GM21390 (cell line): ENCODE measurements around the gene ZDHHC23.
A peak's percentile ranks its signal among the peaks of the same experiment; 100 is the strongest.

Experiments used
- ATAC-seq: cut with Tn5 transposase; IDR thresholded peaks from one replicate; pipeline ENCODE4 v1.9.1; 2021; ENCODE audit not compliant: unreplicated experiment

Gene ZDHHC23, protein sequence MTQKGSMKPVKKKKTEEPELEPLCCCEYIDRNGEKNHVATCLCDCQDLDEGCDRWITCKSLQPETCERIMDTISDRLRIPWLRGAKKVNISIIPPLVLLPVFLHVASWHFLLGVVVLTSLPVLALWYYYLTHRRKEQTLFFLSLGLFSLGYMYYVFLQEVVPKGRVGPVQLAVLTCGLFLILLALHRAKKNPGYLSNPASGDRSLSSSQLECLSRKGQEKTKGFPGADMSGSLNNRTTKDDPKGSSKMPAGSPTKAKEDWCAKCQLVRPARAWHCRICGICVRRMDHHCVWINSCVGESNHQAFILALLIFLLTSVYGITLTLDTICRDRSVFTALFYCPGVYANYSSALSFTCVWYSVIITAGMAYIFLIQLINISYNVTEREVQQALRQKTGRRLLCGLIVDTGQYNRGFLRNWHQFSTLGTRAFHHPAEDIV

DNA sequence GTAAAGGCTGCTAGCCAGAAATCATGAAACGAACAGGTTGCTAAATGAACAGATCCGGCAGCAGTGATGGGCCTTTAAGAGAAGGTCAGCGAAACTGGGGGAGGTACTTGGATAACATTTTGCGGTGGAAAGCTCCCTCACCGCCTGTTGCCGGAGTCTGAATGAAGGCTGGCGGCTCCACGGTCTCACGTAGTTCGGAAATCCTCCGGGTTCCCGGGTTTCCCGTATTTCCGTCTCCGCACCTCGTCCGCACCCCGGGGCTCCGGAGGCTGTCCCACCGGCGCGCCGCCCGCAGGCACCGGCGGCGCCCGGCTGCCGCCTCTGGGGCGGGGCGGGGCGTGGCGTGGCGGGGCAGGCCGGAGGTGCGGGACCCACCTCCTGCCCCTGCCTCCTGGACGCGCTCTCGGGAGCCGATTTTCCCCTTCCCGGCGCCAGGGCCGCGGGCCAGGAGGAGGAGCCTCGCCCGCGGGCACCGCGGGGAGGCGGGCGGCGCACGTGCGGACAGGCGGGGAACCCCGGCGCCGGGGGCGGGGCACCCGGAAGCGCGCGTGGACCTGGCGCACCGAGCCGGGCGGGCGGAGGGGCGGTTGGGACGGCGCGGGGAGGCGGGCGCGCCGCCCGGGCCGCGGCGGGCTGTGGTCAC, at the start of gene ZDHHC23:
ZDHHC23 (plus strand) TSS at position 642 of the 643 bp plus-strand sequence. CDS start 790 bp downstream, outside the sequence.
- peak; percentile 68 for ATAC-seq

DNA sequence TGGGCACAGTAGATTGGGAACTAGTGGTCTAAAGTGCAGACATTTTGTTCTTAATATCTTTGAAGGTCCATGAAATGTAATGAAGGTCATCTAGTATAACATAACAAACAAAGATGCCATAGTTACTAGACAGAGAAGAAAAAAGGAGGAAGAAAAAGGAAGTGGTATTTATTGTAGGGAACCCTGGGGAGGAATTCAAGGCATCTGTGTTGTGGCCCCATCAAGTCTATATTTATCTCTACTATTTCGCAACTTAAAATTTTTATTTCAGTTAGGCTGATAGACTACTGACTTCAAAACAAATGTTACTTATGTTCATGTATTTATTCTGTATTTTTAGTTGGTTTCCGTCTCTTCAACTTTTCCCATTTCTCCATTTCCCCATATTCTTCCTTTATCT, 48.9 kb upstream of the ZDHHC23 start:
- ATAC-seq: no peak

DNA sequence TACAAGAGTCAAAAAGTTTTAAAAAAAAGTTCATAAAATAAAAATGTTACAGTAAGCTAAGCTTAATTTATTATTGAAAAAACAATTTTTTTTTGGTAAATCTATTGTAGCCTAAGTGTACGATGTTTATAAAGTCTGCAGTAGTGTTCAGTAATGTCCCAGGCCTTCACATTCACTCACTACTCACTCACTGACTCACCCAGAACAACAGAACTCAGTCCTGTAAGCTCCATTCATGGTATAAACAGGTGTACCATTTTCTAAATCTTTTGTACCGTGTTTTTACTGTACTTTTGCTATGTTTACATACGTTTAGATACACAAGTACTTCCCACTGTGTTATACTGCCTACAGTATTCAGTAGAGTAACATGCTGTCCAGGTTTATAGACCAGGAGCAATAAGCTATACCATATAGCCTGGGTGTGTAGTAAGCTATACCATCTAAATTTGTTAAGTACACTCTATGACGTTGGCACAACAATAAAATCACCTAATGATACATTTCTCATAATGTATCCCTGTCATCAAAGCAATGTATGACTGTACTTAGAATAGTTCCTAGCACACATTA, 41.2 kb upstream of the ZDHHC23 start:
- ATAC-seq: no peak

DNA sequence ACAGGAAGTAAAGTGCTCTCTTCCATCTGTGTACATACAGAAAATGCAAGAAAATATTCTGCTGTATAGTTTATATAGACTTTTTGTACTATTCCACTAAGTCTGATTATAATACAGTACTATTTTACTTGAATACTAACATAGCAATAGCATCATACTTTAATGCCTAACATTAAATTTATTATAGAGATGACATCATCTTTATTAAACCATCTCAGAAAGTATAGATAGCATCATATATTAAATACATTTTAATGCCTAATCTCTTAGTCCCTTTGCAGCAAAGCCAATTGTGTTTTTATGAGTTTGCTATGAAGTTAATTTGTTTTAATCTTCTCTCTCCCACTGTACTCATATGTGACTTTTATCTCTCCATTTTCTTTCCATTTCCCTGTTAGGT, 39.7 kb upstream of the ZDHHC23 start:
- ATAC-seq: no peak

DNA sequence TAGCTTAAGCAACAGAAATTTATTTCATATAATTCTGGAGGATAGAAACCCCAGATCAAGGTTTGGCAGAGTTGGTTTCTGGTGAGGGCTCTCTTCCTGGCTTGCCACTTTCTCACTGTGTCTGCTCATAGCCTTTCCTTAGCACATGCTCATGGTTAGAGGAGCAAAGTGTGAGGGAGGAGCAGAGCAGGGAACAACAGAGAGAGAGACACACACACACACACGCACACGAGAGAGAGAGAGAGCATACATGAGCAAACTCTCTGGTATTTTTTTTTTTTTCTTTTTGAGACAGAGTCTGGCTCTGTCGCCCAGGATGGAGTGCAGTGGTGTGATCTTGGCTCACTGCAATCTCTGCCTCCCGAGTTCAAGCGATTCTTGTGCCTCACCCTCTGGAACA, 36.8 kb upstream of the ZDHHC23 start:
- no peak for ATAC-seq

DNA sequence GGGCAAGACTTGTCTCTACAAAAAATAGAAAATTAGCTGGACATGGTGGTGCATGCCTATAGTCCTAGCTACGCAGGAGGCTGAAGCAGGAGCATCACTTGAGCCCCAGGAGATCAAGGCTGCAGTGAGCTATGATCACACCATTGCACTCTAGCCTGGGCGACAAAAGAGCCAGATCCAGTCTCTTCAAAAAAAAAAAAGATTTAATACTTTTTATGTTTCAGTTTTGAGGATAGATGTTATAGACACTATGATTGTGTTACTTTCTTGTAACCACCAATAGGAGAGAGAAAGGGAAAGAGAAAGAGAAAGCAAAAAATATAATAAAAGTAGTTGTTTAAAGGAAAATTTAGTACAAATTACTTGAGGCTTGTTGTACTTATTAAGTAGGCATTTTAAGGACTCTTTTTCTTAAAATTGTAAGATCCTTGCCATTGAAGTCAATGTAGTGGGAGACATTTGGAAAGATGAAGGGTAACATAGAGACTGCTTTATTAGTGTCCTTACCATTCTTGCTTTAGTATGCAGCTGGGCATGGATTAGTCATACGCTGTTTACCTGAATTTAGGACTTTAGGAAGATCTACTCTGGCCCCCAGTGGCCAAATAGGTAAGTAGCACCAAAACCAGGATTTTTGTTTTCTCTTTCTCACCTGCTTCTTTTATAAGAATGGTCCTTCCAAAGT, 35.1 kb upstream of the ZDHHC23 start:
- peak; percentile 99 for ATAC-seq

DNA sequence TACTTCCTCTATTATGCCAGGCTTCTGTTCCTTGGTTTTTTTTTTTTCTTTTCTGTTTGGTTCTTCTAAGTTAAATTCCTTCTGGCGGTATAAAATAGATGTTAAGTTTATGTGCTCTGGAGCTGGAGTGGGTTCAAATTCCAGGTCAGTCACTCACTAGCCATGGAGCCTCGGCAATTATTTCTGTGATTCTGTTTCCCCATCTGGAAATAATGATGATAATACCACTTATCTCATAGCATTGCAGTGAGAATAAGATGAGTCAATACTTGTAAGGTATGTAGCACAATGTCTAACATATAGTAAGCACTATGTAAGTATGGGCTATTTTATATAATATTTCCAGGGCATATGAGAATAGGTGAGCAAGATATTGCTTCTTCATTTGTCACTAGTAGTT, 33.2 kb upstream of the ZDHHC23 start:
- no peak for ATAC-seq

DNA sequence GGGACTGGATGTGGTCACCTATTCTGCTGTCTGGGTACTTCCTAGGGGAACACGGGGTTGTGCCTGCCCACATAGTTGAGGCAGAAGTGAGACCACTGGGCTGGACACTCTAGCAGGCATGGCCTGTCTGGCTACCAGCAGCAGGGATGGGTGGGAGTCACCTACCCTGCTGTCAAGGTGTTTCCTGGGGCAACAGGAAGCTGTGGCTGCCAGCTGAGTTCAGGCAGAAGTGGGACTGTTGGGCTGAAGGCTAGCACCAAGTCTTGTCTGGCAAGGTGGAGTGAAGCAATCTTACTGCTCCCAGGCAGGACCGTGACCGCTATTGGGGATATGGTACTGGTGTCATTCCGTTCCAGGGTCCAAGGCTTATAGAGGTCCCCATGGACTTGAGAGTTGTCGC, 20.3 kb upstream of the ZDHHC23 start:
- ATAC-seq: no peak

DNA sequence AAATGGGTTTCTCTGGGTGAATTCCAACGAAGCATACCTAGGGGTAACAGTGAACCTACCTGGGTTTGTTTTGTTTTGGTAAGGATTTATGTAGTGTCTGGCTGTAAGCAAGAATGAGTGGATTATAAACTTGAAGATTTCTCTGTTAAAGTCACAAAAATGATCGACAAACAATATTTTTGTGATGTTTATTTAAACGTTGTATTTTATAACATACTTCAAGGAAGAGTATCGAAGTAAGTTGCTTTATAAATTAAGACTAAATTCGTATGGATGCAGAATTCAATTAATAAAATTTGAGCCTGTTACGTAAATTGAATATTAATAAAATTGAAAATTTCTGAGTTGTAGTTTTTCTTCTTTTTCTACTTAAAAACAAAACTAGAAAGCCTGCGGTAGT, 982 bp upstream of the ZDHHC23 start:
- ATAC-seq: no peak

DNA sequence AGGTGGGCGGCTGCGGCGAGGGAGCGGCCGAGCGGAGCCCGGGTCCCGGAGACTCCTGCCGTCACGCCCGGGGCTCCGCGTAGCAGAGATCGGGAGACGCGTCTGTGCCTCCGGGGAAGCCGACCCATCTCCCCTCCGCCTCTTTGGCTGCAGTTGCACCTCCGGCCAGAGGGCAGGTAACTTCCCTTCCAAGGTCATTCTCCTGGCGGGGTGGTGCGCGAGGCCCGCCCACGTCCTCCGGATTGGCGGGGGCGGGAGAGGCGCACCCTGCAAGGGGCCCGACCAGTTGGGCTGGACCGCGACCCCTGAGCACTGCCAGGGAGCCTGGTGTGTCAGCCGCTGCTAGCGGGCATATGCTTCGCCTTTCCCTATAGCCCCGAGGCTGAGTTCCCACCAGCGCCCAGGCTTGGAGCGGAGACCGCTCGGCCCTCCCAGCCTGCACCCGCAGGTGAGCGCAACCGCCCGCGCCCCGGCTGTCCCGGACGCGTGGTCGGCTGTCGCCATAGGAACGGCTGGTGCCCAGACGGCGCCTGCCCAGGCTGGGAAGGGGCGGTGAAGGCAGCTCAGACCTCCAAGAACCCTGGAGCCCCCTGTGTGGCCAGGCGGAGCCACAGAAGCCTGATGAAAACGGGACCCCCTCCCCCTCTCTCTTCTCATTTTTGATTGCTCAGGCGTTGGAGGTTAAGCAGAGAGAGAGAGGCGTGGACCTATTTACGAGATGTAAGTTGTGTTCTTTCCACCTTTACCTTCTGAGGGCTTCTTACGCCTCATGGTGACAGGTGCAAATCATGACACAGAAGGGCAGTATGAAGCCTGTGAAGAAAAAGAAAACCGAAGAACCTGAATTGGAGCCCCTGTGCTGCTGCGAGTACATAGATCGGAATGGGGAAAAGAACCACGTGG, 453 bp downstream of the ZDHHC23 start:
- ATAC-seq: peak; percentile 41

DNA sequence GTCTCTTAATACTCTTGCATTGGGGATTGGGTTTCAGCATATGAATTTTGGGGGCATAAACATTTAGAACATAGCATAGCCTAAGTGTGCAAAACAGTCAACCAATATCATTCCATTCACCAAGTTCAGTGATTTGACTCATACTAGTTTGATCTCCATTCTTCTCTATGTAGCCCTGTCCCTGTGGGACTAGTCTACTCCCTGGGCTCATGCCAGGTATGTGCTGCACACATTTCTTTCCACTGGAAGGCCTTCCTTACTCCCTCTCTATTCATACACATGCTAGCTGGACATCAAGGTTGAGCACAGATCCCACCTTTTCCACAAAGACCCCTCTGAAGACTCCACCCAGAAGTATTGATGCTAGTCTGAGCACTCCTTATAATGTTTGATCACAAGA, 5.1 kb downstream of the ZDHHC23 start:
- no peak for ATAC-seq

DNA sequence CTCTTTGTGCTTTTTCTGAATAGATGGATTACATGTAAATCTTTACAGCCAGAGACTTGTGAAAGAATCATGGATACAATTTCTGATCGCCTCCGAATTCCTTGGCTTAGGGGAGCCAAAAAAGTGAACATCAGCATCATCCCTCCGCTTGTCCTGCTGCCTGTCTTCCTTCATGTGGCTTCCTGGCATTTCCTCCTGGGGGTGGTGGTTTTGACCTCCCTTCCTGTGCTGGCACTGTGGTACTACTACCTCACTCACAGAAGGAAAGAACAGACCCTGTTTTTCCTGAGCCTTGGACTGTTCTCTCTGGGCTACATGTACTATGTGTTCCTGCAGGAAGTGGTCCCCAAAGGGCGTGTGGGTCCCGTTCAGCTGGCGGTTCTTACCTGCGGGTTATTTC, 5.9 kb downstream of the ZDHHC23 start:
- no peak for ATAC-seq

DNA sequence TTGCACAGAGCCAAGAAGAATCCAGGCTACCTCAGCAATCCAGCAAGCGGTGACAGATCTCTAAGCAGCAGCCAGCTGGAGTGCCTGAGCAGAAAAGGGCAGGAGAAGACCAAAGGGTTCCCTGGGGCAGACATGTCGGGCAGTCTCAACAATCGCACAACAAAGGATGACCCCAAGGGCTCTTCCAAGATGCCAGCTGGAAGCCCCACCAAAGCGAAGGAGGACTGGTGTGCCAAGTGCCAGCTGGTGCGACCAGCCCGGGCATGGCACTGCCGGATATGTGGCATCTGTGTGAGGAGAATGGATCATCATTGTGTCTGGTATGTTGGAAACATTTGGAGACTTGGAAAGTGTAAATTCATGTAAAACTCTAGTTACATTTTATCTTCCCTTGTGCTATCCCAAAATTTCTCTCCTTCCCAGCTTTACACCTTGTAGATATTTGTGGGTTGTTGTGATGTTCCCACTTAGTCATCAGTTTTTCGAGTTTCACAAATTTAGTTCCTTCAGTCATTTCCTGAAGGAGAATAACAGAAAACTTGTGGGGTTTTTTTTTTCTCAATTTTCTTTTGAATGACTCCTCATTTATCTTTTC, 6.4 kb downstream of the ZDHHC23 start:
- no peak for ATAC-seq

DNA sequence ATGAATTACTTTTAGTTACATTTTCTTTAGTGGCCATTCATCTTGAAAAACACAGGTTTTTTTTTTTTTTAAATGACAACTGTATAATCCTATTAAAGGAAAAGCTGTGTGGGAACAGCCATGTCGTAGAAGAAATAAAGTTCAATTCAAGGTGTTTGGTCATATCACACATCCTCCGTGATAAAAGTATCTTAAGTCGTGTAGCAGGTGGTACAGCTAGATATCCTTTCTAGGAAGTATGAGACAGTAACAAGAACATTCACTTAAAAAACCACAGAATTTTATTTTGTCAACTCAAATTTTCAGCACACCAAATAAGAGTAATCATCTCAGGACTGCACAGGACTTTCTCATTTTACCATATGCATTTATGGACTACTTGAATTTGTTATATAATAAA, 16.1 kb downstream of the ZDHHC23 start:
- no peak for ATAC-seq

DNA sequence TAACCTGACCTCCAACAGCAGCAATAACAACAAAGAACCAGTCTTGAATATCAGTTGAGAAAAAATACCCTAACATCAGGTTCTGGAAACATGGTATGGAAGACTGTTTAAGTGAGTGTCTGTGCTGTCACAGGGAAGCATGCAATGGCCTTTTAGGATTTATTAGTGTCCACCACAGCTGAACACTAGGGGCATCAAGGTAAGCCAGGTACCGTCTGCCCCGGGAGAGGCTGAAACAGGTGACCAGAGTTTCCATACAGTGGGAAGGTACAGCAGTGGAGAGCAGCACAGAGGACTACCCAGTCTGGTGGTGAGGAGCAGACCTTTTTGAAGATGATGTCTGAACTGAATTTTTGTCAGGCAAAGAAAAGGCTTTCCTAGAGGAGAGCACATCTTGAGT, 18.4 kb downstream of the ZDHHC23 start:
- no peak for ATAC-seq

DNA sequence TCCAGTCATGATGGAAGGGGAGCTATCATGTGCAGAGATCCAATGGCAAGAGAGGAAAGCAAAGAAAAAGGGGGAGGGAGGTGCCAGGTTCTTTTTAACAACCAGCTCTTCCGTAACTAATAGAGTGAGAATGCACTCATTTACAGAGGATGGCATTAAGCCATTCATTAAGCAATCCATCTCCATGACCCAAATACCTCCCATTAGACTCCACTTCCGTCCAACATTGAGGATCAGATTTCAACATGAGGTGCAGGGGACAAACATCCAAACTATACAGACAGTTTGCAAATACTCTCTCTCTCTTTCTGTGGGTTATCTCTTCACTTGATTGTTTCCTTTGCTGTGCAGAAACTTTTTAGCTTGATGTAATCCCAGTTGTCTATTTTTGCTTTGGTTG, 21.2 kb downstream of the ZDHHC23 start:
- no peak for ATAC-seq

DNA sequence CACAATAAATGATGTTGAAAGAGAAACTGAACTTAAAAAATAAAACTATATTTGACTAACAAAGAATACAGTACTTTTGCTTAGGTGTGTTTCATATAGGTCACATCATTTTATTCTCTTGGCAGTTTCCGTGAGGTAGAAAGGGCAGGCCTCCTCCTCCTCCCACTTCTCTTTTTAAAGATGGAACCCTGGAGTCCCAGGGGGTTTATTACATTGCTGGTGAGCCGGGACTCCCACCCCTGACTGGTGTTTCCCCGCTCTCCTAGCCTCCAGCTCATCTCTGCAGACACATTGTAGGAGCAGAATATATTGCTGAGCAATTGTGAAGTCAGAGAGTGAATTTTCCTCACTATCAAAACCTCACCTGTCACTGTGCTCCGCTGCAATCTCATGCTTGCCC, 30.0 kb downstream of the ZDHHC23 start:
- no peak for ATAC-seq

DNA sequence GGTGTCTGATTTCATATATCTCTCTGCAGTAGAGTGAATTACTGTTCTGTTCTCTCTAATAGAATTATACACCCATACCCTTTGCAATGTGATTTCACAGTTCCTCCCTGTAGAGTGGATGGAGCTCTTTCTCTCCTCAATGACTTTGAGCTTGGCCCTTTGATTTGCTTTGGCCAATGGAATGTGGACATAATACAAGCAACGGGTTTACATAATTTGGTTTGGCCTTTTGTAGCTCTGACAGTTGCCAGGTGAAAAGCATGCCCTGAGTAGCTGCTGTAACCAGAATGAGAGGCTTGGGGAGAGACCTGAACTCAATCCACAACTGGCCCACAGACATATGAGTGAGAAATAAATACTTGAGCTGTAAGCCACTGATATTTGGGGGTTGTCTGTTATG, 32.1 kb downstream of the ZDHHC23 start:
- no peak for ATAC-seq

DNA sequence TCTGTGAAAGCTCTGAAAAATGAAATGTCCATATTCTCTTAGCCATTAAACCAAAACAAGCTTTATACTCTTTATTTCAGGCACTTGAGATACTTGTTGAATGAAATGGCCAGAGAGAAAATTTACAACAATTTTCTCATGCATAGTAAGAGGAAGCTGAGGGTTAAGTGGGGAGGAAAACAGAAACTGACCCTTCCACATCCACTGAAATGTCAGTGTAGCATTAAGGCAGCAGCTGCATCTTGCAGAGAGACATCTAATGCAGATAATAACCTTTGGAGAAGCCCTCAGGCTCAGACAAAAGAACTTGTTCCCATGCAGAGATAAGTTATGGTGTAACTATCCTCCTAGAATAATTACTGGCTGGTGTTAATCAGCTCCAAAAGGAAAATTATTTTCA, 34.0 kb downstream of the ZDHHC23 start:
- ATAC-seq: no peak

DNA sequence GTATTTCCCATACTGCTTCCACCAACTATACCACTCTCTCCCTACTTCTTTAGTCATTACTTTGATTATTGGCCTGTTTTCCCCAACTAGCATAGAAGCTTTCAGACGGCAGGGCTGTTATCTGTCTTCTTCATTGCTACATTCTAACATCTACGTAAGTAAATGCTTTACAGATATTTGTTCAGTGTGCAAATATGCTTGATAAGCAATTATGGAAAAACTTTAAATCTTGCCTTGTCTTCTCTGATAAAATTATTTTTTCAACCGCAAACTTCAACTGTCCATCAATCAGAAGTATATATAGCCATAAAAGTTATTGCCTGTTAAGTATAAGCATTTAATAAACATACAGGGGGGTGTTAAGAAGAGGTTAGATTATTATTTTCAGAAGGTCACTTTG, 35.7 kb downstream of the ZDHHC23 start:
- ATAC-seq: no peak
